ENCODE measurements around the gene COL4A1. TPM values are rescaled to one million over a fixed set of nuclear protein-coding genes. Genes with fewer than 3 reads are reported as not detected.

COL4A1 gene
- total RNA-seq, 4 donors from 2014 or later, result 278 to 618 (median 440) TPM

DNA sequence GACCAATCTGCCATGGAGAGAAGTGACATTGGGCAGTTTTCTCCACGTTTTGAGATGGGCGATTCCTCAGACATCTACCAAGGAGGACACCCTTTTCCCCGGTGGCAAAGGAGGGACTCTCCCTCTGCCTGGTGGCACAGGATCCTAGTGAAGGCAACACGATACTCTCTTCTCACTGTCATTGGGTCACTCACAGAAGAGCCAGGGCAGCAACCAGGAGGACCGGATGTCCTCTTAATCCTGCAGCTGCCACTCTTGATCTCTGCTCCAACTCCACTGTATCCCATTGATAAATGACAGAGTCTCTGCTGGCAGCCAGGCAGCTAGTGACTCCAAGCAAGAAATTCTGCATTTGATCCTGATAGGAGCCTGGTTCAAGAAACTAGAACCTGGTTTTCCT is 42.3 kb upstream of the COL4A1 start:
- Histone ChIP-seq H3K4me1 (peaks cover 0 to 98% (median 29%) of the 10 kb centered on the region in 3 donors), H3K9me3 (no peaks in the 10 kb centered on the region), H3K36me3 (no peaks in the 10 kb centered on the region), H3K4me3 (no peak overlapping the region), H3K27ac (peak overlapping the region; percentile 8 to 99 (median 84)), H3K27me3 (no peaks in the 10 kb centered on the region)
- TF ChIP-seq, protein P1, sequence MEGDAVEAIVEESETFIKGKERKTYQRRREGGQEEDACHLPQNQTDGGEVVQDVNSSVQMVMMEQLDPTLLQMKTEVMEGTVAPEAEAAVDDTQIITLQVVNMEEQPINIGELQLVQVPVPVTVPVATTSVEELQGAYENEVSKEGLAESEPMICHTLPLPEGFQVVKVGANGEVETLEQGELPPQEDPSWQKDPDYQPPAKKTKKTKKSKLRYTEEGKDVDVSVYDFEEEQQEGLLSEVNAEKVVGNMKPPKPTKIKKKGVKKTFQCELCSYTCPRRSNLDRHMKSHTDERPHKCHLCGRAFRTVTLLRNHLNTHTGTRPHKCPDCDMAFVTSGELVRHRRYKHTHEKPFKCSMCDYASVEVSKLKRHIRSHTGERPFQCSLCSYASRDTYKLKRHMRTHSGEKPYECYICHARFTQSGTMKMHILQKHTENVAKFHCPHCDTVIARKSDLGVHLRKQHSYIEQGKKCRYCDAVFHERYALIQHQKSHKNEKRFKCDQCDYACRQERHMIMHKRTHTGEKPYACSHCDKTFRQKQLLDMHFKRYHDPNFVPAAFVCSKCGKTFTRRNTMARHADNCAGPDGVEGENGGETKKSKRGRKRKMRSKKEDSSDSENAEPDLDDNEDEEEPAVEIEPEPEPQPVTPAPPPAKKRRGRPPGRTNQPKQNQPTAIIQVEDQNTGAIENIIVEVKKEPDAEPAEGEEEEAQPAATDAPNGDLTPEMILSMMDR (IDR thresholded peaks at IDR 0.05), result no peak
- TF ChIP-seq POLR2A (IDR thresholded peaks at IDR 0.05) (no peak), EP300 (IDR thresholded peaks at IDR 0.05) (no peak), POLR2AphosphoS5 (IDR thresholded peaks at IDR 0.05) (no peak)
- WGBS, 2 donors (ENCODE audit: low coverage in 1 of 2), result 60 to 84% methylated on average over 2 of the region's 5 CpGs
- no peak for ATAC-seq

DNA sequence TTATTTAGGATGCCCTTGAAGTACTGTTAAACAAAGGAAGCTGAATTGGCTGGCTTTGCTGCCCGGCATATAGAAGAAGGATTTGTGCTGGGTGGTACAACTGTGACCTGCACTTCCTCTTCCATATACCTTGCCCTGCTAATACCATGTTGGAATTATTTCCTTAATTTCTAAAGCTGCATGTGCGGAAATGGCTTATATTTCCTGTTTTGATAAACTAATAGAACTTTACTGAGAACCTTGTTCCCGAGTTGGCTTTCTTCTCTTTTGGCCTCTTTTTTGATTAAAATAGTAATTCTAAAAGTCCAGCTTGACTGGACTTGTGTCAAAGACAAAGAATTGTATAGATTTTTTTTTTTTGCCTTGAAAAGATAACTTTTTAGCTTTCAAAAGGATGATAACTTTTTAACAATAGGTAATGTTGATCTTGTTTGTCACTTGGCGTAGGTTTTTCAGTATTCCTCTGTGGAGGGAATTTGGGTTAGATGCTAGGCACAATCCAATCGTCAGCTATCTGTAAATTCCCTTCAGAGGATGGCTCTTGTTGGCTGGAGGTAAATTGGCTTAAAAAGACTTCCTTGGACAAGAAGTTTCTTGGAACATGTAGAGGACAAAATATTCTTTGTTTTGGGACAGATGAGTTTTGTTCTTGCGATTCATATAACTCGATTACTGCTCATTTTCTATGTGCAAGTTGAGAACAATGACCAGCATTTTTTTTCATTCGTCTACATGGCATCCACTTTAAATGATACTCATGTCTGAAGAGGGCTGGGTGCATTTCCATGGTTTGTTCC is 41.5 kb upstream of the COL4A1 start:
- peaks cover 0 to 98% (median 30%) of the 10 kb centered on the region in 3 donors for H3K4me1 ChIP-seq
- H3K36me3 ChIP-seq, result no peaks in the 10 kb centered on the region
- WGBS, 2 donors (ENCODE audit: low coverage in 1 of 2), result 59 to 61% methylated on average over 7 to 8 of the region's 8 CpGs
- H3K27me3 ChIP-seq, result no peaks in the 10 kb centered on the region
- no peaks in the 10 kb centered on the region for H3K9me3 ChIP-seq
- H3K27ac ChIP-seq, result peak overlapping the region; percentile 8 to 99 (median 95)
- TF ChIP-seq, protein P1 (IDR thresholded peaks at IDR 0.05), result no peak
- TF ChIP-seq EP300 (IDR thresholded peaks at IDR 0.05) (no peak), POLR2AphosphoS5 (IDR thresholded peaks at IDR 0.05) (no peak), POLR2A (IDR thresholded peaks at IDR 0.05) (no peak)
- no peak for ATAC-seq
- H3K4me3 ChIP-seq, result no peak overlapping the region

DNA sequence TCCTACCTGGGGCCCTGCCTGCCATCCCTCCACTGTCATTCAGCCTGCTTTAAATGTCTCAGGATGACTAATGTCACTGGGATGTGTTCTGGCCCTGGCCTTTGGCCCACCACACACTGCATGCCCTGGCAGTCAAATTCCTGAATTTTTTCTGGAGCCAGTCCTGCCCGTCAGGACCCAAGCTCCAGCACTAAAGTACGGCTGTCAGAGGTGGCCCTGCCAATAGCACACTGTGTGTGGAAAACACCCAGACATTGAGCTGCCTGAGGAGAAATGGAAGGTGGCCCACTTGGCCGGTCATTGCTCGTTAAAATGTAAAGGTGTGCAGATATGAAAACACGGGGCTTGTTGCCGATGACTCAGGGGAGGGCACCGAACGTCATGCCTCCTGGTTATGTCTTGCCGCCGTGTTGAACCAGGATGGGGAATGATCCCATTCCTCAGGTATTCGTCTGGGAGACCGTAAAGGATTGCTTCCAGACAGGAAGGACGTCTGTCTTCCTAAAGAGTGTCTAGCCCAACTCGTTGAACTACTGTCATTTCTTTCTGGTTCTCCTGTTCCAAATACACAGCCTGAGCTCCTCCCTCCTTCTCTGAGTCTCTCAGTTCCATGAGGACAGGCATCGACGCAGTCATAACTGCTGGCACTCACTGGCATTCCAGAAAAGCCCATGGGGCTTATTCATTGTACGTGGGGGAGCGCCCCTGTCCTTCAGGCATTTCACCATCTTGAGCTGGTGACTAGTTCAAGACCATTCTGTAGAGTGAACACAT is 40.8 kb upstream of the COL4A1 start:
- H3K4me1 ChIP-seq, result peaks cover 5 to 98% (median 27%) of the 10 kb centered on the region in 3 donors
- ATAC-seq, result peak; percentile 78
- H3K4me3 ChIP-seq, result no peak overlapping the region
- 32 to 41% methylated on average over 12 of the region's 18 CpGs for WGBS, 2 donors (ENCODE audit: low coverage in 1 of 2)
- H3K27ac ChIP-seq, result peak overlapping the region; percentile 8 to 99 (median 95)
- TF ChIP-seq POLR2A (IDR thresholded peaks at IDR 0.05) (no peak), POLR2AphosphoS5 (IDR thresholded peaks at IDR 0.05) (peak; percentile 90), EP300 (IDR thresholded peaks at IDR 0.05) (peak; percentile 34)
- TF ChIP-seq, protein P1 (IDR thresholded peaks at IDR 0.05), result no peak
- H3K9me3 ChIP-seq, result no peaks in the 10 kb centered on the region
- H3K36me3 ChIP-seq, result no peaks in the 10 kb centered on the region
- no peaks in the 10 kb centered on the region for H3K27me3 ChIP-seq

DNA sequence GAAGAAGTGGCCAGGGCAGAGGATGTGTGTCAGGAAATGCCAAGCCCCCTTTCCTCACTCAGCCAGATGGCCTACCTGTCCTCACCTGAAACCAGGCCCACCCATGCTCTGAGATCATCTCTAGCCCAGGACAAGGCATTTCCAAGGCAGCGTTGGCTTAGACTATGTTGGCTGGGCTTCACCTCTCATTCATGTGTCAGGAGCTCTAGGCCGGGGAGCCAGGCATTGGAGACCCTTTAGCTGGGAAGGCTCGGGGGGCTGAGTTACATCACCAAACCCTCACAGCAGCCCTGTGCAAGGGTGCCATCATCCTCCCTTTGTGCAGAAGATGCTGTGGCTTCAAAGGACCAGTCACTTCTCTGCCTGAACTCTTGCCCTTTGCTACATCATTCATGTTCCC is 40.1 kb upstream of the COL4A1 start:
- no peaks in the 10 kb centered on the region for H3K9me3 ChIP-seq
- H3K4me1 ChIP-seq, result peaks cover 12 to 98% (median 32%) of the 10 kb centered on the region in 3 donors
- H3K4me3 ChIP-seq, result no peak overlapping the region
- no peaks in the 10 kb centered on the region for H3K27me3 ChIP-seq
- WGBS, 2 donors (ENCODE audit: low coverage in 1 of 2), result no CpG with 5 or more reads among the region's 3 CpGs
- H3K27ac ChIP-seq, result peak overlapping the region; percentile 8 to 99 (median 95)
- H3K36me3 ChIP-seq, result no peaks in the 10 kb centered on the region
- no peak for TF ChIP-seq EP300 (IDR thresholded peaks at IDR 0.05)
- TF ChIP-seq POLR2AphosphoS5 (IDR thresholded peaks at IDR 0.05), result no peak
- TF ChIP-seq POLR2A (IDR thresholded peaks at IDR 0.05), result no peak
- TF ChIP-seq, protein P1 (IDR thresholded peaks at IDR 0.05), result no peak
- ATAC-seq, result no peak

Measured in gastroesophageal sphincter (tissue), 4 donors.